GM20431 (cell line): ENCODE results near the gene CDC25B.

ENCODE experiments used
- in situ Hi-C: fragments of 300-500 bp; cut with MseI, MboI; formaldehyde crosslinking; loops from one replicate; pipeline ENCODE4 v1.15.0; 2020; ENCODE audit warnings: low sequenced_read_pairs; ENCODE audit not compliant: unreplicated experiment

CDC25B gene

GRCh38 chr20:3795511-3796468 is at the start of gene CDC25B:
Gene CDC25B (plus strand): TSS chr20:3796310. CDS start chr20:3796532, 222 bp downstream.
- in situ Hi-C loops = no loop called here

GRCh38 chr20:3747471-3747870 is 48.6 kb upstream of the CDC25B start:
- in situ Hi-C loops = no loop called here

GRCh38 chr20:3748073-3748472 is 48.0 kb upstream of the CDC25B start:
- in situ Hi-C loops = no loop called here

GRCh38 chr20:3749087-3749688 is 46.9 kb upstream of the CDC25B start:
- in situ Hi-C loops = no loop called here

GRCh38 chr20:3749689-3750531 is 46.2 kb upstream of the CDC25B start:
- in situ Hi-C loops = no loop called here

GRCh38 chr20:3751305-3751674 is 44.8 kb upstream of the CDC25B start:
- in situ Hi-C loops = no loop called here

GRCh38 chr20:3751675-3752385 is 44.3 kb upstream of the CDC25B start:
- in situ Hi-C loops = no loop called here

GRCh38 chr20:3752386-3752759 is 43.7 kb upstream of the CDC25B start:
- in situ Hi-C loops = no loop called here

- in situ Hi-C loops = no loop called here
Measured at GRCh38 chr20:3753098-3753497, 43.0 kb upstream of the CDC25B start.

GRCh38 chr20:3753501-3754275 is 42.4 kb upstream of the CDC25B start:
- in situ Hi-C loops = no loop called here

- in situ Hi-C loops = no loop called here
Measured at GRCh38 chr20:3754276-3754630, 41.9 kb upstream of the CDC25B start.

GRCh38 chr20:3755269-3755668 is 40.8 kb upstream of the CDC25B start:
- in situ Hi-C loops = no loop called here

- in situ Hi-C loops = no loop called here
Measured at GRCh38 chr20:3755814-3756480, 40.2 kb upstream of the CDC25B start.

GRCh38 chr20:3757268-3757667 is 38.8 kb upstream of the CDC25B start:
- in situ Hi-C loops = no loop called here

- in situ Hi-C loops = no loop called here
Measured at GRCh38 chr20:3758566-3758965, 37.5 kb upstream of the CDC25B start.

GRCh38 chr20:3759316-3759823 is 36.7 kb upstream of the CDC25B start:
- in situ Hi-C loops = no loop called here

- in situ Hi-C loops = no loop called here
Measured at GRCh38 chr20:3759884-3760283, 36.2 kb upstream of the CDC25B start.

GRCh38 chr20:3760655-3761348 is 35.3 kb upstream of the CDC25B start:
- in situ Hi-C loops = no loop called here
